Measurements from ENCODE around the gene USP22. TPM values are rescaled to one million over a fixed set of nuclear protein-coding genes. Genes with fewer than 3 reads are reported as not detected.

The USP22 gene
- total RNA-seq, 1 donor from 2014 or later: 79.1 TPM

- Histone ChIP-seq H3K9me3 (no peaks in the 10 kb centered on the region), H3K4me1 (peaks cover 2% of the 10 kb centered on the region), H3K36me3 (peaks cover 17 to 95% of the 10 kb centered on the region in 2 donors), H3K4me3 (no peak overlapping the region), H3K27ac (no peak overlapping the region), H3K27me3 (no peaks in the 10 kb centered on the region)
- intact Hi-C loops (cut with DNase I): no loop called here
- DNase-seq (ENCODE audit: extremely low spot score in 2 of 2): no peak
- no peak for TF ChIP-seq CTCF (IDR thresholded peaks at IDR 0.05)
- TF ChIP-seq POLR2A (IDR thresholded peaks at IDR 0.05): no peak
- no peak for TF ChIP-seq POLR2AphosphoS5 (IDR thresholded peaks at IDR 0.05; ENCODE audit: insufficient read depth in 1 of 2, low read depth in 1 of 2)
These were observed 37.0 kb downstream of the USP22 start for GRCh38 chr17:21005803-21006202.

- intact Hi-C loops (cut with DNase I): no loop called here
These were observed 37.4 kb downstream of the USP22 start for GRCh38 chr17:21005367-21005766.

GRCh38 chr17:21004016-21004930, 38.5 kb downstream of the USP22 start:
- Histone ChIP-seq H3K27me3 (no peaks in the 10 kb centered on the region), H3K9me3 (no peaks in the 10 kb centered on the region), H3K36me3 (peaks cover 15 to 85% of the 10 kb centered on the region in 2 donors), H3K4me1 (peaks cover 16% of the 10 kb centered on the region), H3K4me3 (no peak overlapping the region), H3K27ac (no peak overlapping the region)
- no peak for TF ChIP-seq POLR2AphosphoS5 (IDR thresholded peaks at IDR 0.05; ENCODE audit: insufficient read depth in 1 of 2, low read depth in 1 of 2)
- no peak for TF ChIP-seq CTCF (IDR thresholded peaks at IDR 0.05)
- TF ChIP-seq POLR2A (IDR thresholded peaks at IDR 0.05): no peak
- intact Hi-C loops (cut with DNase I): no loop called here
- DNase-seq (ENCODE audit: extremely low spot score in 2 of 2): no peak

More at GRCh38 chr17:21005367-21005766, 37.4 kb downstream of the USP22 start:
- no peak for DNase-seq (ENCODE audit: extremely low spot score in 2 of 2)
- H3K9me3 ChIP-seq: no peaks in the 10 kb centered on the region
- H3K27ac ChIP-seq: no peak overlapping the region
- H3K4me3 ChIP-seq: no peak overlapping the region
- peaks cover 6% of the 10 kb centered on the region for H3K4me1 ChIP-seq
- TF ChIP-seq CTCF (IDR thresholded peaks at IDR 0.05) (no peak), POLR2AphosphoS5 (IDR thresholded peaks at IDR 0.05; ENCODE audit: insufficient read depth in 1 of 2, low read depth in 1 of 2) (no peak), POLR2A (IDR thresholded peaks at IDR 0.05) (no peak)
- H3K36me3 ChIP-seq: peaks cover 15 to 95% of the 10 kb centered on the region in 2 donors
- no peaks in the 10 kb centered on the region for H3K27me3 ChIP-seq

GRCh38 chr17:21003007-21003621, 39.7 kb downstream of the USP22 start:
- DNase-seq (ENCODE audit: extremely low spot score in 2 of 2): no peak
- Histone ChIP-seq H3K4me1 (peaks cover 17% of the 10 kb centered on the region), H3K36me3 (peaks cover 15 to 73% of the 10 kb centered on the region in 2 donors), H3K9me3 (no peaks in the 10 kb centered on the region), H3K27ac (no peak overlapping the region), H3K27me3 (no peaks in the 10 kb centered on the region), H3K4me3 (no peak overlapping the region)
- TF ChIP-seq CTCF (IDR thresholded peaks at IDR 0.05) (no peak), POLR2A (IDR thresholded peaks at IDR 0.05) (no peak), POLR2AphosphoS5 (IDR thresholded peaks at IDR 0.05; ENCODE audit: insufficient read depth in 1 of 2, low read depth in 1 of 2) (no peak)
- intact Hi-C loops (cut with DNase I): no loop called here
